Neural progenitor cell (in vitro differentiated cells): ENCODE data around the gene CLIP4.

Experiments
- CTCF ChIP-seq: fragments of 200-600 bp; sonication (generic); IDR thresholded peaks from 2 replicates; pipeline ENCODE4 v1.5.1; 2017; ENCODE audit warnings: antibody characterized with exemption, mild to moderate bottlenecking
- EZH2 ChIP-seq: fragments of 200-600 bp; sonication (generic); IDR thresholded peaks from 2 replicates; pipeline ENCODE4 v1.6.1; 2017; ENCODE audit warnings: antibody characterized with exemption, mild to moderate bottlenecking, moderate library complexity
- EZH2phosphoT487 ChIP-seq: fragments of 200-600 bp; sonication (generic); IDR thresholded peaks from 2 replicates; pipeline ENCODE4 v1.6.1; 2017; ENCODE audit warnings: antibody characterized with exemption

- TF ChIP-seq EZH2 = no peak
- TF ChIP-seq CTCF = no peak
- no peak for TF ChIP-seq EZH2phosphoT487
Measured at GRCh38 chr2:29146197-29146596, 31.0 kb downstream of the CLIP4 start.
